Measurements from ENCODE around the gene BBS1.

DNA sequence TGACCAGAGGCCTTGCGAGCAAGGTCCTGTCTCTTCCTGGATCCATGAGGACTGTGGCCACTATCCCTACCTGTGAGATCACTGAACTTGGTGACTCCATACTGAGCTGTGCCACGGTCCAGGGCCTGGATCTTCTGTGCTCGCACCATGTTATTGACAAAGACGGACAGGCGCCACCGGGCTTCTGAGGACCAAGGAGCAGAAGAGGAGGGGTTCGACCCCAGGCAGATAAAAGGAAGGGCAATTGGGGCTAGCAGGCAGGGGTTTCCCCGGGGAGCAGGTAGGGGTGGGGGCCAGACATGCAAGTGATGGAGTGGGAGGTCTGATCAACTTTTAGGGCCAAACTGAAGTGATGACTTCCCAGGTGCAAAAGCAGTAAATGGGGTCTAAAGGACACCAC is 55.8 kb downstream of the BBS1 start:
- TF ChIP-seq POLR2A (IDR thresholded peaks at IDR 0.05; ENCODE audit: borderline replicate concordance, extremely low read depth, insufficient read depth, insufficient read length) (no peak), SP1 (IDR thresholded peaks at IDR 0.05; ENCODE audit: low read depth) (no peak), EZH2 (IDR thresholded peaks at IDR 0.05) (no peak), SIN3A (IDR thresholded peaks at IDR 0.05; ENCODE audit: low read depth) (no peak), POLR2AphosphoS5 (IDR thresholded peaks at IDR 0.05; ENCODE audit: low read depth, low read length) (no peak), RAD21 (IDR thresholded peaks at IDR 0.05; ENCODE audit: low read depth) (no peak), TCF7L2 (IDR thresholded peaks at IDR 0.05; ENCODE audit: borderline replicate concordance, extremely low read depth, insufficient read depth, insufficient read length) (no peak), EZH2phosphoT487 (IDR thresholded peaks at IDR 0.05; ENCODE audit: borderline replicate concordance) (no peak), FOSL1 (IDR thresholded peaks at IDR 0.05; ENCODE audit: low read depth) (no peak)
- TF ChIP-seq, protein P1, sequence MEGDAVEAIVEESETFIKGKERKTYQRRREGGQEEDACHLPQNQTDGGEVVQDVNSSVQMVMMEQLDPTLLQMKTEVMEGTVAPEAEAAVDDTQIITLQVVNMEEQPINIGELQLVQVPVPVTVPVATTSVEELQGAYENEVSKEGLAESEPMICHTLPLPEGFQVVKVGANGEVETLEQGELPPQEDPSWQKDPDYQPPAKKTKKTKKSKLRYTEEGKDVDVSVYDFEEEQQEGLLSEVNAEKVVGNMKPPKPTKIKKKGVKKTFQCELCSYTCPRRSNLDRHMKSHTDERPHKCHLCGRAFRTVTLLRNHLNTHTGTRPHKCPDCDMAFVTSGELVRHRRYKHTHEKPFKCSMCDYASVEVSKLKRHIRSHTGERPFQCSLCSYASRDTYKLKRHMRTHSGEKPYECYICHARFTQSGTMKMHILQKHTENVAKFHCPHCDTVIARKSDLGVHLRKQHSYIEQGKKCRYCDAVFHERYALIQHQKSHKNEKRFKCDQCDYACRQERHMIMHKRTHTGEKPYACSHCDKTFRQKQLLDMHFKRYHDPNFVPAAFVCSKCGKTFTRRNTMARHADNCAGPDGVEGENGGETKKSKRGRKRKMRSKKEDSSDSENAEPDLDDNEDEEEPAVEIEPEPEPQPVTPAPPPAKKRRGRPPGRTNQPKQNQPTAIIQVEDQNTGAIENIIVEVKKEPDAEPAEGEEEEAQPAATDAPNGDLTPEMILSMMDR (IDR thresholded peaks at IDR 0.05 in 2 of 3, conservative IDR thresholded peaks at IDR 0.05 in 1 of 3; ENCODE audit: borderline replicate concordance in 1 of 3, insufficient read depth in 1 of 3, low read depth in 2 of 3, low read length in 2 of 3): no peak
- TF ChIP-seq, protein P2, sequence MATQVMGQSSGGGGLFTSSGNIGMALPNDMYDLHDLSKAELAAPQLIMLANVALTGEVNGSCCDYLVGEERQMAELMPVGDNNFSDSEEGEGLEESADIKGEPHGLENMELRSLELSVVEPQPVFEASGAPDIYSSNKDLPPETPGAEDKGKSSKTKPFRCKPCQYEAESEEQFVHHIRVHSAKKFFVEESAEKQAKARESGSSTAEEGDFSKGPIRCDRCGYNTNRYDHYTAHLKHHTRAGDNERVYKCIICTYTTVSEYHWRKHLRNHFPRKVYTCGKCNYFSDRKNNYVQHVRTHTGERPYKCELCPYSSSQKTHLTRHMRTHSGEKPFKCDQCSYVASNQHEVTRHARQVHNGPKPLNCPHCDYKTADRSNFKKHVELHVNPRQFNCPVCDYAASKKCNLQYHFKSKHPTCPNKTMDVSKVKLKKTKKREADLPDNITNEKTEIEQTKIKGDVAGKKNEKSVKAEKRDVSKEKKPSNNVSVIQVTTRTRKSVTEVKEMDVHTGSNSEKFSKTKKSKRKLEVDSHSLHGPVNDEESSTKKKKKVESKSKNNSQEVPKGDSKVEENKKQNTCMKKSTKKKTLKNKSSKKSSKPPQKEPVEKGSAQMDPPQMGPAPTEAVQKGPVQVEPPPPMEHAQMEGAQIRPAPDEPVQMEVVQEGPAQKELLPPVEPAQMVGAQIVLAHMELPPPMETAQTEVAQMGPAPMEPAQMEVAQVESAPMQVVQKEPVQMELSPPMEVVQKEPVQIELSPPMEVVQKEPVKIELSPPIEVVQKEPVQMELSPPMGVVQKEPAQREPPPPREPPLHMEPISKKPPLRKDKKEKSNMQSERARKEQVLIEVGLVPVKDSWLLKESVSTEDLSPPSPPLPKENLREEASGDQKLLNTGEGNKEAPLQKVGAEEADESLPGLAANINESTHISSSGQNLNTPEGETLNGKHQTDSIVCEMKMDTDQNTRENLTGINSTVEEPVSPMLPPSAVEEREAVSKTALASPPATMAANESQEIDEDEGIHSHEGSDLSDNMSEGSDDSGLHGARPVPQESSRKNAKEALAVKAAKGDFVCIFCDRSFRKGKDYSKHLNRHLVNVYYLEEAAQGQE (IDR thresholded peaks at IDR 0.05; ENCODE audit: low read depth): no peak
- TF ChIP-seq, protein P3, sequence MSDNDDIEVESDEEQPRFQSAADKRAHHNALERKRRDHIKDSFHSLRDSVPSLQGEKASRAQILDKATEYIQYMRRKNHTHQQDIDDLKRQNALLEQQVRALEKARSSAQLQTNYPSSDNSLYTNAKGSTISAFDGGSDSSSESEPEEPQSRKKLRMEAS (IDR thresholded peaks at IDR 0.05): no peak
- TF ChIP-seq, protein P4, sequence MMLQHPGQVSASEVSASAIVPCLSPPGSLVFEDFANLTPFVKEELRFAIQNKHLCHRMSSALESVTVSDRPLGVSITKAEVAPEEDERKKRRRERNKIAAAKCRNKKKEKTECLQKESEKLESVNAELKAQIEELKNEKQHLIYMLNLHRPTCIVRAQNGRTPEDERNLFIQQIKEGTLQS (IDR thresholded peaks at IDR 0.05): no peak
- TF ChIP-seq, protein P5, sequence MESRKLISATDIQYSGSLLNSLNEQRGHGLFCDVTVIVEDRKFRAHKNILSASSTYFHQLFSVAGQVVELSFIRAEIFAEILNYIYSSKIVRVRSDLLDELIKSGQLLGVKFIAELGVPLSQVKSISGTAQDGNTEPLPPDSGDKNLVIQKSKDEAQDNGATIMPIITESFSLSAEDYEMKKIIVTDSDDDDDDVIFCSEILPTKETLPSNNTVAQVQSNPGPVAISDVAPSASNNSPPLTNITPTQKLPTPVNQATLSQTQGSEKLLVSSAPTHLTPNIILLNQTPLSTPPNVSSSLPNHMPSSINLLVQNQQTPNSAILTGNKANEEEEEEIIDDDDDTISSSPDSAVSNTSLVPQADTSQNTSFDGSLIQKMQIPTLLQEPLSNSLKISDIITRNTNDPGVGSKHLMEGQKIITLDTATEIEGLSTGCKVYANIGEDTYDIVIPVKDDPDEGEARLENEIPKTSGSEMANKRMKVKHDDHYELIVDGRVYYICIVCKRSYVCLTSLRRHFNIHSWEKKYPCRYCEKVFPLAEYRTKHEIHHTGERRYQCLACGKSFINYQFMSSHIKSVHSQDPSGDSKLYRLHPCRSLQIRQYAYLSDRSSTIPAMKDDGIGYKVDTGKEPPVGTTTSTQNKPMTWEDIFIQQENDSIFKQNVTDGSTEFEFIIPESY (IDR thresholded peaks at IDR 0.05; ENCODE audit: extremely low read depth, insufficient replicate concordance, low read length): no peak
